ENCODE results near the gene GUCA2A.

The GUCA2A gene

DNA sequence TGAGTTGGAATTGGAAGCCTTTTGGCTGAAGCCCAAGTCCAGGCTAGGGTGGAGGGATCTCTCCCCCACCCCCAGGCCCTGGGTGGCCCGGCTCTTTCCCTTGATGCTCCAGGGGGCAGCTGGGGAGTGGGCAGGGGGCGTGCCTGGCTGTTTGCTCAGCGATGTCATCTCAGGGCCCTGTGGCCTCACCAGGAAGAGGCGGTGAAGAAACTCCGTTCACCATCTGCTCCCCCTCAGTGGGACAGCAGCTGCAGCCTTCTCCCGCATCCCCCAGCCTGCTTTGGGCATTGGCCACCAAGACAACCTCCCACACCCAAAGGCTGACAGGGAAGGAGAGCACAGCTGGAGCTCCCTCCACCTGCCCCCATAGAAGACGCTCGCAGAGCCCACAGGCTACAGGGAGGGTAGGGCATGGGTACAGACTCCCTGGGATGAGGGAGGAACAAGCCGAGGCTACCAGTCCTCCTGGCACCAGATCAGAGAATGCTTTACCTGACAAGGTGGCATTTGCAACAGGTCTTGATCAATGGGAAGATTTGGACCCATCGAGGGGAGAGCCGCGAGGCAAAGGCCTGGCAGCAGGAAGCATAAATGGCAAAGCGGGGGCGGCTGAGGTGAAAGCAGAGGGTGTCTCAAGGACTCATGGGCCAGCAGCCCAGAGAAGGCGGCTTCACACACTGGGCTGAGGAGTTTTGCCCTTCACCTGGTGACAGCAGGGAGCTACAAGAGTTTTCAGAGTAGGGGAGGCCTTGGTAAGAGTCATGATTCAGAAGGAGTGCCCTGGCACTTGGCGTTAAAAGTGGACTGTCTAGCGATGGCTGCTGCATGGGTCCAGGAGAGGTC is 6.5 kb upstream of the GUCA2A start:
- TF ChIP-seq, protein P1, sequence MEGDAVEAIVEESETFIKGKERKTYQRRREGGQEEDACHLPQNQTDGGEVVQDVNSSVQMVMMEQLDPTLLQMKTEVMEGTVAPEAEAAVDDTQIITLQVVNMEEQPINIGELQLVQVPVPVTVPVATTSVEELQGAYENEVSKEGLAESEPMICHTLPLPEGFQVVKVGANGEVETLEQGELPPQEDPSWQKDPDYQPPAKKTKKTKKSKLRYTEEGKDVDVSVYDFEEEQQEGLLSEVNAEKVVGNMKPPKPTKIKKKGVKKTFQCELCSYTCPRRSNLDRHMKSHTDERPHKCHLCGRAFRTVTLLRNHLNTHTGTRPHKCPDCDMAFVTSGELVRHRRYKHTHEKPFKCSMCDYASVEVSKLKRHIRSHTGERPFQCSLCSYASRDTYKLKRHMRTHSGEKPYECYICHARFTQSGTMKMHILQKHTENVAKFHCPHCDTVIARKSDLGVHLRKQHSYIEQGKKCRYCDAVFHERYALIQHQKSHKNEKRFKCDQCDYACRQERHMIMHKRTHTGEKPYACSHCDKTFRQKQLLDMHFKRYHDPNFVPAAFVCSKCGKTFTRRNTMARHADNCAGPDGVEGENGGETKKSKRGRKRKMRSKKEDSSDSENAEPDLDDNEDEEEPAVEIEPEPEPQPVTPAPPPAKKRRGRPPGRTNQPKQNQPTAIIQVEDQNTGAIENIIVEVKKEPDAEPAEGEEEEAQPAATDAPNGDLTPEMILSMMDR (IDR thresholded peaks at IDR 0.05; ENCODE audit: low read depth, low read length): no peak
- no peak for TF ChIP-seq POLR2A (IDR thresholded peaks at IDR 0.05; ENCODE audit: extremely low read depth, insufficient read length)
- TF ChIP-seq MAX (IDR thresholded peaks at IDR 0.05; ENCODE audit: low read depth, low read length): no peak
- TF ChIP-seq MYC (IDR thresholded peaks at IDR 0.05; ENCODE audit: low read depth, low read length): no peak
- H3K4me3 ChIP-seq (ENCODE audit: low read depth, low read length): no peak overlapping the region
- DNase-seq (ENCODE audit: low read depth): peak; percentile 22

DNA sequence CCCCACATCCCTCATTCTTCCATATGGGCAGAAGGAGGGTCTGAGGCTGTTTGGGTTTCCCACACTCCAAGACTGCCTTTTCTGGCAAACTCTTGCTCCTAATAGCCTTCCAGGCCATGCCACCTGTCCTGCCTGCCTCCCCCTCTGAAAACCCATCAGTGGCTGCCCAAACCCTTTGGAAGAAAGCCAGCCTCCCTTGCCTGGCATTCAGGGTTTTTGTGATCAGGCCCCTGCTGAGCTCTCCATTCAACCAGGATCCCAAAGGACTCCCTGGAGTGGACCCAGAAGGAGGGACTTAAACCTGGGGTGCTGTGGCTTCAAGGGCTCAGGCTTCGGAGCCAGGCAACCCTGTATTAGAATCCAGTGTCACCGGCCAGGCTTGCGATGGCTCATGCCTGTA is 4.2 kb upstream of the GUCA2A start:
- DNase-seq (ENCODE audit: low read depth): no peak
- TF ChIP-seq MAX (IDR thresholded peaks at IDR 0.05; ENCODE audit: low read depth, low read length): no peak
- TF ChIP-seq, protein P1 (IDR thresholded peaks at IDR 0.05; ENCODE audit: low read depth, low read length): no peak
- no peak for TF ChIP-seq MYC (IDR thresholded peaks at IDR 0.05; ENCODE audit: low read depth, low read length)
- TF ChIP-seq POLR2A (IDR thresholded peaks at IDR 0.05; ENCODE audit: extremely low read depth, insufficient read length): no peak
- H3K4me3 ChIP-seq (ENCODE audit: low read depth, low read length): no peak overlapping the region

GRCh38 chr1:42168391-42168670 is 3.8 kb upstream of the GUCA2A start:
- no peak overlapping the region for H3K4me3 ChIP-seq (ENCODE audit: low read depth, low read length)
- TF ChIP-seq, protein P1 (IDR thresholded peaks at IDR 0.05; ENCODE audit: low read depth, low read length): no peak
- no peak for TF ChIP-seq MAX (IDR thresholded peaks at IDR 0.05; ENCODE audit: low read depth, low read length)
- TF ChIP-seq MYC (IDR thresholded peaks at IDR 0.05; ENCODE audit: low read depth, low read length): no peak
- TF ChIP-seq POLR2A (IDR thresholded peaks at IDR 0.05; ENCODE audit: extremely low read depth, insufficient read length): no peak
- peak; percentile 44 for DNase-seq (ENCODE audit: low read depth)

DNA sequence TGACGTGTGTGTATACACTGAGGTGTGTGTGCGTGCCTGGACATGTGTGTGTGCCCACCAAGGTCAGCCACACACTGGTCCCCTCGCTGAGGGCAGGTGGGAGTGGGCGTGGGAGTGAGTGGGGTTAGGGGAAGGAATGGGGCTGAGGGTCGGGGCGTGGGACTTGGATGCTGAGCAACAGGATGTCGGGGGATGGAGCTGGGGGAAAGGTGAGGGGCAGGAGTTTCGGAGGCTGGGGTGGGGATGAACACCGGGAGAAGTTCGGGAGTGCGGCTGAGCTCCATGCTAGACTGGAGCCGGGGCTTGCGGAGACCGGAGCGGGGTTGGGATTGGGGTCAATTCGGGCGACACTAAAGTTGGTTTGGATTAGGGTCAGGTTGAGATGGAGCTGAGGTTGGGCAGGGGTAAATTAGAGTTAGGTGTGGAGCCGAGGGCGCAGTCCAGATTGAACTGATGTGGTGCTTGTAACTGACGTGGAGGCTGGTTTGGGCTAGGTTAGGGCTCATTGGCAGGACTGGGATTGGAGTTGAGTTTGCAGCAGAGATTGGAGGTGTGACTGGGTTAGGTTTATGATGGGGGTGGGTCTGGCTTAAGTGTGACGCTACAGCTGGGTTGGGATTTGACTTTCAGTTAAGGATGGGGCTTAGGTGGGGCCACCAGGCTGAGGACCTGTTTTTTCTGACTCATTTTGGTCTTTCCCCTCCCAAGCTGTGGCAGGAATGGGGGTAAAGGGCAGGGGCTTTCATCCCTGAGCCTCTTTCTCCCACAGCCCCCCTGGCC is 3.3 kb upstream of the GUCA2A start:
- no peak overlapping the region for H3K4me3 ChIP-seq (ENCODE audit: low read depth, low read length)
- DNase-seq (ENCODE audit: low read depth): no peak
- TF ChIP-seq, protein P1 (IDR thresholded peaks at IDR 0.05; ENCODE audit: low read depth, low read length): no peak
- TF ChIP-seq POLR2A (IDR thresholded peaks at IDR 0.05; ENCODE audit: extremely low read depth, insufficient read length) (no peak), MAX (IDR thresholded peaks at IDR 0.05; ENCODE audit: low read depth, low read length) (no peak), MYC (IDR thresholded peaks at IDR 0.05; ENCODE audit: low read depth, low read length) (no peak)

- DNase-seq (ENCODE audit: low read depth): no peak
- TF ChIP-seq POLR2A (IDR thresholded peaks at IDR 0.05; ENCODE audit: extremely low read depth, insufficient read length) (no peak), MAX (IDR thresholded peaks at IDR 0.05; ENCODE audit: low read depth, low read length) (no peak)
- H3K4me3 ChIP-seq (ENCODE audit: low read depth, low read length): no peak overlapping the region
Measured at GRCh38 chr1:42165511-42166210, 1.1 kb upstream of the GUCA2A start.

Data from NB4 (cell line).